ENCODE measurements around the gene CLDN1.

GRCh38 chr3:190314741-190315140, 7.5 kb downstream of the CLDN1 start:
- TF ChIP-seq CTCF (IDR thresholded peaks at IDR 0.05) (no peak), EZH2 (IDR thresholded peaks at IDR 0.05; ENCODE audit: borderline replicate concordance, insufficient read depth, low read depth, low read length, poor library complexity, severe bottlenecking) (no peak)
